B cell (primary cell): Measurements from ENCODE around the gene L3HYPDH. TPM values are rescaled to one million over a fixed set of nuclear protein-coding genes. Genes with fewer than 3 reads are reported as not detected.

Experiments
- ATAC-seq: fragments of 200-7000 bp; cut with Tn5 transposase; one replicate; pipeline ENCODE4 v1.10.0; 2021; ENCODE audit warnings: low read depth, mild to moderate bottlenecking, moderate number of reproducible peaks, moderate library complexity
- CTCF ChIA-PET: fragments of 350-600 bp; sonication (Branson Sonifier 250); formaldehyde crosslinking; loops from one replicate; lab custom pipeline; 2021; ENCODE audit warnings: antibody characterized with exemption, inconsistent platforms; lab: Charles Lee
- POLR2A ChIA-PET: fragments of 350-600 bp; sonication (Branson Sonifier 250); formaldehyde crosslinking; loops from one replicate; lab custom pipeline; 2021; ENCODE audit warnings: antibody characterized with exemption; lab: Charles Lee
- DNase-seq: peaks from one replicate; pipeline ENCODE4 v3.0.0; 2013
- H2AFZ ChIP-seq: 2 replicates; pipeline ENCODE4 v1.6.1; 2012; ENCODE audit warnings: mild to moderate bottlenecking, low read depth, low read length; ENCODE audit not compliant: insufficient read depth, poor library complexity, severe bottlenecking
- H3K27ac ChIP-seq, 2 donors: 1 replicate in 1 of 2; 2 replicates in 1 of 2; pipeline ENCODE4 v1.5.1; 2012 to 2013; ENCODE audit warnings: low read length in 2 of 2, mild to moderate bottlenecking in 2 of 2, moderate library complexity in 1 of 2
- H3K27me3 ChIP-seq, 4 experiments: fragments of 200-600 bp in 1 of 4; sonication (generic) in 1 of 4; replicated peaks in 1 of 4; 1 replicate in 2 of 4; 2 replicates in 2 of 4; pipeline versions ENCODE4 v1.6.1 to v1.7.0; 2013 to 2016; ENCODE audit warnings: low read length in 3 of 4, mild to moderate bottlenecking in 2 of 4, mixed read lengths in 1 of 4, moderate library complexity in 1 of 4; ENCODE audit not compliant: insufficient read depth in 4 of 4, control insufficient read depth in 3 of 4; ENCODE audit errors: control extremely low read depth in 1 of 4
- H3K36me3 ChIP-seq, 2 experiments: replicated peaks in 1 of 2; 1 replicate in 1 of 2; 2 replicates in 1 of 2; pipeline versions ENCODE4 v1.6.1 to v1.7.1; 2013; ENCODE audit warnings: low read length in 1 of 2; ENCODE audit not compliant: insufficient read depth in 2 of 2, control insufficient read depth in 1 of 2; ENCODE audit errors: control extremely low read depth in 1 of 2, extremely low read depth in 1 of 2
- H3K4me1 ChIP-seq, 2 donors: fragments of 200-600 bp in 1 of 2; sonication (generic) in 1 of 2; 1 replicate in 1 of 2; 2 replicates in 1 of 2; pipeline versions ENCODE4 v1.5.1 to v1.6.1; 2013 to 2017; ENCODE audit warnings: low read length in 2 of 2; ENCODE audit not compliant: control insufficient read depth in 2 of 2, insufficient read depth in 2 of 2
- H3K4me2 ChIP-seq: replicated peaks from 2 replicates; pipeline ENCODE3; 2012; ENCODE audit warnings: mild to moderate bottlenecking, low read depth, low read length; ENCODE audit not compliant: poor library complexity, severe bottlenecking
- H3K4me3 ChIP-seq, 5 experiments: fragments of 200-600 bp in 1 of 5; sonication (generic) in 1 of 5; 1 replicate in 3 of 5; 2 replicates in 2 of 5; pipeline versions ENCODE4 v1.5.1 to v1.7.0; 2011 to 2016; ENCODE audit warnings: low read length in 4 of 5, mild to moderate bottlenecking in 4 of 5, low read depth in 2 of 5, control low read depth in 1 of 5, moderate library complexity in 1 of 5; ENCODE audit not compliant: insufficient read depth in 1 of 5; ENCODE audit errors: control extremely low read depth in 1 of 5, extremely low read depth in 1 of 5
- H3K79me2 ChIP-seq: fragments of 200-600 bp; sonication (generic); one replicate; pipeline ENCODE4 v1.6.0; 2016; ENCODE audit warnings: low read length; ENCODE audit not compliant: control insufficient read depth, insufficient read depth
- H3K9ac ChIP-seq: fragments of 200-600 bp; sonication (generic); 2 replicates; pipeline ENCODE4 v1.6.1; 2017; ENCODE audit warnings: mild to moderate bottlenecking, low read length, moderate library complexity
- H3K9me3 ChIP-seq, 3 donors: one replicate each; pipeline versions ENCODE4 v1.6.1 to v1.7.1; 2013; ENCODE audit warnings: low read length in 2 of 3; ENCODE audit not compliant: control insufficient read depth in 2 of 3, insufficient read depth in 1 of 3; ENCODE audit errors: control extremely low read depth in 1 of 3
- H4K20me1 ChIP-seq: 2 replicates; pipeline ENCODE4 v1.6.0; 2012; ENCODE audit warnings: mild to moderate bottlenecking, low read length; ENCODE audit not compliant: insufficient read depth, control insufficient read depth, poor library complexity, severe bottlenecking
- H3K27ac Mint-ChIP-seq: one replicate; pipeline ENCODE4 v1.8.0; 2021; ENCODE audit warnings: mixed read lengths
- H3K27me3 Mint-ChIP-seq: one replicate; pipeline ENCODE4 v1.8.0; 2021; ENCODE audit warnings: mixed read lengths
- H3K4me1 Mint-ChIP-seq: one replicate; pipeline ENCODE4 v1.8.0; 2021; ENCODE audit warnings: mixed read lengths
- H3K4me3 Mint-ChIP-seq: one replicate; pipeline ENCODE4 v1.8.0; 2021; ENCODE audit warnings: mixed read lengths
- H3K9me3 Mint-ChIP-seq: one replicate; pipeline ENCODE4 v1.8.0; 2022; ENCODE audit warnings: mixed read lengths; ENCODE audit not compliant: insufficient read depth
- EZH2 ChIP-seq: IDR thresholded peaks from 2 replicates; pipeline ENCODE4 v1.6.1; 2012; ENCODE audit warnings: borderline replicate concordance, low read depth, mild to moderate bottlenecking, moderate library complexity, low read length; ENCODE audit not compliant: insufficient read depth, poor library complexity, severe bottlenecking
- WGBS: methylation state at CpG from one replicate; pipeline ENCODE4 v1.1.5; 2013; ENCODE audit warnings: missing lambda C conversion rate; ENCODE audit not compliant: insufficient coverage; 5-methylcytosine and 5-hydroxymethylcytosine counted together
- intact Hi-C: fragments of 100-400 bp; cut with micrococcal nuclease; formaldehyde crosslinking; loops from one replicate; pipeline ENCODE4 v1.10.0; 2022
- polyA plus RNA-seq: library from polyadenylated mRNA; depleted of rRNA; stranded (reverse); fragments of >200 nt; gene quantifications from 2 replicates; pipeline ENCODE4 v1.2.3, GENCODE V29; 2012
- total RNA-seq, 2 donors: library from RNA; stranded (reverse); fragments of 120-200 nt in 1 of 2; gene quantifications; 1 replicate in 1 of 2; 2 replicates in 1 of 2; pipeline versions ENCODE4 v1.2.3 to v1.2.4, GENCODE V29; 2013 to 2022
- TF ChIP-seq, protein P1 (sequence below): fragments of 200-600 bp; IDR thresholded peaks from one replicate; pipeline ENCODE4 v1.8.0; 2022; ENCODE audit warnings: antibody characterized with exemption, mild to moderate bottlenecking

Gene L3HYPDH
- total and polyA plus RNA-seq, 2 donors (not counting 1 experiment from before 2014, with no cell fraction given) = 74.5 to 126 TPM

DNA sequence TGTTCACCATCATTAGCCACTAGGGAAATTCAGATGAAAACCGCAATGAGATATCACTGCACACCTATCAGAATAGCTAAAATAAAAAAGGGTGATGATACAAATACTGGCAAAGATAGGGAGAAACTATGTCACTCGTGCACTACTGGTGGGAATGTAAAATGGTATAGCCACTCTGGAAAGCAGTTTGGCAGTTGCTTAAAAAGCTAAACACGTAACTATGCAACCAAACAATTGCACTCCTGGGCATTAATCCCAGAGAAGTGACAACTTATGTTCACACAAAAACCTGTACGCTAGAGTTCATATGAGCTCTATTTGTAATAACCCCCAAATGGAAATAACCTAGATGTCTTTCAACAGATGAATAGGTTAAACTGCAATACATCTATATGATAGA is 54.4 kb downstream of the L3HYPDH start:
- Histone ChIP-seq H3K36me3 (no peaks in the 10 kb centered on the region), H3K4me1 (no peaks in the 10 kb centered on the region), H3K9ac (no peak overlapping the region), H3K9me3 (no peaks in the 10 kb centered on the region), H3K27ac (no peak overlapping the region), H4K20me1 (no peaks in the 10 kb centered on the region), H3K4me2 (no peak overlapping the region), H3K4me3 (no peak overlapping the region), H2AFZ (no peak overlapping the region), H3K27me3 (no peaks in the 10 kb centered on the region), H3K79me2 (no peaks in the 10 kb centered on the region)
- ChIA-PET POLR2A (no interaction called here), CTCF (interaction anchor here (1.1 kb wide), 1 partner anchor 303 kb away, joined by 3 read pairs; no protein-coding TSS in a partner anchor)
- no peak for TF ChIP-seq EZH2
- TF ChIP-seq, protein P1, sequence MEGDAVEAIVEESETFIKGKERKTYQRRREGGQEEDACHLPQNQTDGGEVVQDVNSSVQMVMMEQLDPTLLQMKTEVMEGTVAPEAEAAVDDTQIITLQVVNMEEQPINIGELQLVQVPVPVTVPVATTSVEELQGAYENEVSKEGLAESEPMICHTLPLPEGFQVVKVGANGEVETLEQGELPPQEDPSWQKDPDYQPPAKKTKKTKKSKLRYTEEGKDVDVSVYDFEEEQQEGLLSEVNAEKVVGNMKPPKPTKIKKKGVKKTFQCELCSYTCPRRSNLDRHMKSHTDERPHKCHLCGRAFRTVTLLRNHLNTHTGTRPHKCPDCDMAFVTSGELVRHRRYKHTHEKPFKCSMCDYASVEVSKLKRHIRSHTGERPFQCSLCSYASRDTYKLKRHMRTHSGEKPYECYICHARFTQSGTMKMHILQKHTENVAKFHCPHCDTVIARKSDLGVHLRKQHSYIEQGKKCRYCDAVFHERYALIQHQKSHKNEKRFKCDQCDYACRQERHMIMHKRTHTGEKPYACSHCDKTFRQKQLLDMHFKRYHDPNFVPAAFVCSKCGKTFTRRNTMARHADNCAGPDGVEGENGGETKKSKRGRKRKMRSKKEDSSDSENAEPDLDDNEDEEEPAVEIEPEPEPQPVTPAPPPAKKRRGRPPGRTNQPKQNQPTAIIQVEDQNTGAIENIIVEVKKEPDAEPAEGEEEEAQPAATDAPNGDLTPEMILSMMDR = no peak
- Mint-ChIP-seq H3K9me3 (no peaks in the 10 kb centered on the region), H3K27me3 (peaks cover 6% of the 10 kb centered on the region), H3K27ac (no peak overlapping the region), H3K4me1 (peaks cover 8% of the 10 kb centered on the region), H3K4me3 (no peak overlapping the region)
- ATAC-seq (no peak), DNase-seq (no peak)
- intact Hi-C loops = no loop called here
- 100% methylated on average over 1 of the region's 4 CpGs for WGBS

DNA sequence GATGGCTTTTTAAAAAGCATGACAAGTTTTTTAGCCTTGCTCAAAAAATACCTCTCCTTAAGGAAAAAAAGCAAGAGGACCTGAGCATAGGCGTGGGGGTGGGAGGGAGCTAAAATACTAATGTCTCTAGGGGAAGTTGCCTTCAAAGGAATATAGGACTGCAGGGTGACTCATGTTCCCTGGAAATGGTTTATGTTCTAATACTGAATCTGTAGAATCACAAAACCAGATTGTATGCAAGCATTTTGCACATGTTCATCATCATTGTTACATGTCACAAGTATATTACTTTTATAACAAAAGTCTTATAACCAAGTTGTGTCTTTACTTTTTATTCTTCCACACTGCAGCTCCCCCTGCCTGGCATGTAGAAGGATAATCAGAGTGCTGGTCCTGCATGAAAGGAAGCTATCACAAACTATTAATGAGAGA is 55.6 kb downstream of the L3HYPDH start:
- ChIA-PET CTCF (interaction anchor here (0.8 to 0.9 kb wide), 2 partner anchors 15 to 302 kb away, joined by 3 to 4 read pairs; no protein-coding TSS in a partner anchor), POLR2A (no interaction called here)
- Histone ChIP-seq H3K27ac (no peak overlapping the region), H3K9ac (no peak overlapping the region), H3K79me2 (no peaks in the 10 kb centered on the region), H3K4me3 (no peak overlapping the region), H2AFZ (no peak overlapping the region), H3K27me3 (no peaks in the 10 kb centered on the region), H3K4me1 (no peaks in the 10 kb centered on the region), H3K9me3 (no peaks in the 10 kb centered on the region), H4K20me1 (no peaks in the 10 kb centered on the region), H3K36me3 (no peaks in the 10 kb centered on the region), H3K4me2 (no peak overlapping the region)
- DNase-seq = no peak
- Mint-ChIP-seq H3K27ac (no peak overlapping the region), H3K27me3 (peaks cover 7% of the 10 kb centered on the region), H3K9me3 (no peaks in the 10 kb centered on the region), H3K4me3 (no peak overlapping the region), H3K4me1 (peaks cover 8% of the 10 kb centered on the region)
- ATAC-seq = no peak
- intact Hi-C loops = no loop called here
- no peak for TF ChIP-seq EZH2
- TF ChIP-seq, protein P1 = no peak
- WGBS = no CpG with 5 or more reads among the region's 1 CpG
